NK-92 (cell line): Measurements from ENCODE around the gene CNTN2.

Source experiments
- DNase-seq: peaks from one replicate; lab custom pipeline; 2025; ENCODE audit not compliant: unreplicated experiment; lab: John Stamatoyannopoulos, UW

CNTN2 gene, protein sequence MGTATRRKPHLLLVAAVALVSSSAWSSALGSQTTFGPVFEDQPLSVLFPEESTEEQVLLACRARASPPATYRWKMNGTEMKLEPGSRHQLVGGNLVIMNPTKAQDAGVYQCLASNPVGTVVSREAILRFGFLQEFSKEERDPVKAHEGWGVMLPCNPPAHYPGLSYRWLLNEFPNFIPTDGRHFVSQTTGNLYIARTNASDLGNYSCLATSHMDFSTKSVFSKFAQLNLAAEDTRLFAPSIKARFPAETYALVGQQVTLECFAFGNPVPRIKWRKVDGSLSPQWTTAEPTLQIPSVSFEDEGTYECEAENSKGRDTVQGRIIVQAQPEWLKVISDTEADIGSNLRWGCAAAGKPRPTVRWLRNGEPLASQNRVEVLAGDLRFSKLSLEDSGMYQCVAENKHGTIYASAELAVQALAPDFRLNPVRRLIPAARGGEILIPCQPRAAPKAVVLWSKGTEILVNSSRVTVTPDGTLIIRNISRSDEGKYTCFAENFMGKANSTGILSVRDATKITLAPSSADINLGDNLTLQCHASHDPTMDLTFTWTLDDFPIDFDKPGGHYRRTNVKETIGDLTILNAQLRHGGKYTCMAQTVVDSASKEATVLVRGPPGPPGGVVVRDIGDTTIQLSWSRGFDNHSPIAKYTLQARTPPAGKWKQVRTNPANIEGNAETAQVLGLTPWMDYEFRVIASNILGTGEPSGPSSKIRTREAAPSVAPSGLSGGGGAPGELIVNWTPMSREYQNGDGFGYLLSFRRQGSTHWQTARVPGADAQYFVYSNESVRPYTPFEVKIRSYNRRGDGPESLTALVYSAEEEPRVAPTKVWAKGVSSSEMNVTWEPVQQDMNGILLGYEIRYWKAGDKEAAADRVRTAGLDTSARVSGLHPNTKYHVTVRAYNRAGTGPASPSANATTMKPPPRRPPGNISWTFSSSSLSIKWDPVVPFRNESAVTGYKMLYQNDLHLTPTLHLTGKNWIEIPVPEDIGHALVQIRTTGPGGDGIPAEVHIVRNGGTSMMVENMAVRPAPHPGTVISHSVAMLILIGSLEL

GRCh38 chr1:205042911-205043806 is at the start of gene CNTN2:
Gene CNTN2, plus strand, starts transcription at chr1:205043212. Its CDS starts 9,974 bp downstream, at chr1:205053186.
- DNase-seq, result no peak

DNA sequence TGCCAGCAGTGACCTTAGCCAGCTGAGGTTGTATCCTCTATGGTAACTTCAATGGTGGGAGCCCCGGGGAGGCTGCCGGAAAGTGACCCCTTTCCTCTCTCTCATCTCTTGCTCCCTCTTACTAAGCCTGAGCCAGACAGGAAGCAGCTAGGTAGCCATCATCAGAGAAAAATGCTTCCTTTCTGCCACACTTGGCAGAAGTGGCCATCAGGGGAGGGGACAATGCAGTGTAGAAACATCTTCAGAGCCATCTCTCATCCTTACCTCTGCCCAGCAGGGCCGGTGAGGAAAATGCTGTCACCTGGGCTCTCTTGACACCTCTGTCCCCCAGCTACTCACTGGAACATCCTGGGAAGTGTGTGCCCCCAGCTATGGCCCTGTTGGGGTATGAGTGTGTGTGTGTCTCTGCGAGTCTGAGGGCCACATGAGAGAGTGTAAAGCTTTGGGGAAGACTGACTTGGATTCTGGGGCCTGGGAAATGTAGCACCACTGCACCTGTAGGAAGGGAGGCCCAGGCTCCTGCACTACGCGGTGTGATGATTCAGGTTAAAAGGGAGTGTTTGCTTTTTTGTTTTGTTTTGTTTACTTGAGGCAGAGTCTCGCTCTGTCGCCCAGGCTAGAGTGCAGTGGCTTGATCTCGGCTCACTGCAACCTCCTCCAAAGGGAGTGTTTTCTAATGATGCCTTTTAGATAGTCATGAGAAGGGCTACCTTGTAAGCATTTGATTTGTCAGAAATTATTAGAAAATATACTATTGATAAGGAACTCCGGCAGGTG is 48.7 kb upstream of the CNTN2 start:
- no peak for DNase-seq

DNA sequence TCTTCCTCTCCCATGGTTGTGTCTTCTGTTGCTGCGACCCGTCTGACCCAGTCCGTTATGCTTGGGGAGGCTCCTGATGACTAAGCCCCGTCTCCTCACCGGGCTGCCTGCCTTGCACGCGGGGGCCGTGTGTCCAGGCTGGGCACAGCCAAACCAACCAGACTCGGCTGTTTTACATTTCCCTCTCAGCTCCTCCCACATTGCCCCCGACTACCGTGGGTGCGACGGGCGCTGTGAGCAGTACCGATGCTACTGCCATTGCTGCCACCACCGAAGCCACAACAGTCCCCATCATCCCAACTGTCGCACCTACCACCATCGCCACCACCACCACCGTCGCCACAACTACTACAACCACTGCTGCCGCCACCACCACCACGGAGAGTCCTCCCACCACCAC is 46.0 kb upstream of the CNTN2 start:
- DNase-seq, result no peak

GRCh38 chr1:204997591-204998355 is 45.2 kb upstream of the CNTN2 start:
- DNase-seq, result no peak

DNA sequence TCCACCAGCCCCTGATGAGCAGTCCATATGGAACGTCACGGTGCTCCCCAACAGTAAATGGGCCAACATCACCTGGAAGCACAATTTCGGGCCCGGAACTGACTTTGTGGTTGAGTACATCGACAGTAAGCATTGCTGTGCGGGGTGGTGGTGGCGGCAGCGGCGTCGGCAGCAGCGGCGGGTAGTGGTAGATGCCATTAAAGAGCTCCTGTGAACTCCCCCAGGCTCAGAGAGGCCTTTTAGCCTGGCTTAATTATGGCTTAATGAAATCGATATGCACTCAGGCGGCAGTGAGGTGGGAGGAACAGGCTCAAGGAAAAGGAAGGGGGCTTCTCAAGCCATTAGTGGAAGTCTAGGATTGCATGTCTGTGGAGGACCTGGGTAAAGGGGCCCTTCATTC is 41.9 kb upstream of the CNTN2 start:
- no peak for DNase-seq

GRCh38 chr1:205002705-205003104 is 40.3 kb upstream of the CNTN2 start:
- no peak for DNase-seq

DNA sequence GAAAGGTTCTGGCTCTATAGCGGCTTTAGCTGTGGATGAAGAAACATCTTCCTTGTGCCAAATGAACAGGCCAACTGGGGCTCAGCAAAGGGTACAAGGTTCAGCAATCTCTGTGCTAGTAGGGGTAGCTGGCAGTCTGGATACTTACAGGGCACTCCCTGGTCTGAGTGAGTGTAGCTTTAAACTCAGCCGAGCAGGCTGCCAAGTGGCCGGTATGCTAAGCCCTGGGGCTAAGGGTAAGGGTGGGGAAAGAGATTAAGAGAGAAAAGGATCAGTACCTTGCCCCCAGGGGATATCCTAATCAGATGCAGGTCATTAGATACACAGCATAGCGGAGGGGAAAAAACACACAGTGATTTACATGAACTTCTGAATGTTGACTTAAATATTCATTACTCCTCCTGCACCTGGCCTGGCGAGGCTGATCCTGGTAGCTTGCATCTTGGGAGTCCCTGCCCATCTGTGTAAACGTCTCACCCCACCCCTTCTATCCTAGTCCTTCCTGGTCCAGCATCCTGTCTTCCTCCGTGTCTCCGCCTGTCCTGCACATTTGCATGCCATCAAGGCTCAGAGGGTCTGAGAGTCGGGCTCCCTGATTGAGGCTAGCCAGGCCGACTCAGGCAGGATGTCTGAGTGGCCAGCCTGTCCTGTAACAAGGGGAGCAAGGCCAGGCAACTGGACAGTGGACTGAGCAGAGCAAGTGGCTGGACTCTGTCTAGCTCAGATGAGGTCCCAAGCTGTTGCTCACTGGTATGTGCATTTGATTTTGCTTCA is 39.5 kb upstream of the CNTN2 start:
- DNase-seq, result no peak

GRCh38 chr1:205004351-205004750 is 38.7 kb upstream of the CNTN2 start:
- DNase-seq, result no peak

GRCh38 chr1:205008896-205009295 is 34.1 kb upstream of the CNTN2 start:
- no peak for DNase-seq

GRCh38 chr1:205009670-205010069 is 33.3 kb upstream of the CNTN2 start:
- DNase-seq, result no peak

GRCh38 chr1:205012391-205013140 is 30.4 kb upstream of the CNTN2 start:
- no peak for DNase-seq

- DNase-seq, result no peak
Observed at GRCh38 chr1:205013683-205014367, 29.2 kb upstream of the CNTN2 start.

- DNase-seq, result no peak
Observed at GRCh38 chr1:205014783-205015182, 28.2 kb upstream of the CNTN2 start.

GRCh38 chr1:205015241-205015640 is 27.8 kb upstream of the CNTN2 start:
- no peak for DNase-seq

- DNase-seq, result no peak
Observed at GRCh38 chr1:205016075-205016474, 26.9 kb upstream of the CNTN2 start.

DNA sequence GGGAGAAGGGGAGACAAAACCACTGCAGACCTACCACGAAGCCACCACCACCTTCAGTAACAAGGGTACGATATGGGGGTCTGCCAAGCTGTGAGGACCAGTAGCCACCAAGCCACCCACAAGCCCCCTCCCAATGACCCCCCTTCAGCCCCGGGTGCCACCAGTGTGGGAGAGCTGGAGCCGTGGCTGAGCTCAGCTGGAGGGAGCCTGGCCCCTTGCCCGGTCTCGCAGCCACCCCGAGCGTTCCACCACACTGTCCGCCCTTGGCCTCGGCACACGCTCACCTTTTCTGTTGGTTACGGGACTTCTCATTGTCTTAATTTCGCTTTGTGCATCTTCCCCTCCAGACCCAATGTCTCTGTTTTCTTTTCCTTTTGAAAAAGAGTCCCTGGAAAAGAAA is 26.4 kb upstream of the CNTN2 start:
- no peak for DNase-seq

DNA sequence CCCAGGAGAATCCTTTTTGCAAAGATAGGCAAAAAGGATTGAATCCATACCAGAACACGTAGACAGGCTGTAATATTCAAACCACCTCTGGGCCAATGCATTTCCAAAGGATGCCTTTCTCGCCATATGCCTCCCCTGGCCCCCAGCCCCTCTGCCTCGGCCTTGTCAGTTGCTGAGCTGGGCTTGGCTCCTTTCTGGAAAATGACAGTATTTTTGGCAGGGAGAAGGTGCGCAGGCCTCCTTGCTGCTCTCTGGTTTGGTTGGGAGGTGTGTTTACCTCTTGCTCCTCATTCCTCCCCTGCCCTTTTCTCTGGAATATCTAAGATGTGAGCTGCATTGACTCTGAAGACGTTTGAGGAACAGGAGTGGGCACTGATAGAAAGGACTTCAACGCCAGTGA is 26.0 kb upstream of the CNTN2 start:
- DNase-seq, result no peak
